GM12865 (cell line): ENCODE measurements around the gene SLC26A5.
A peak's percentile ranks its signal among the peaks of the same experiment; 100 is the strongest.

Experiments used
- DNase-seq: peaks from one replicate; pipeline ENCODE4 v3.0.0; 2010; ENCODE audit warnings: low read depth
- H3K4me3 ChIP-seq: 2 replicates; pipeline ENCODE4 v1.5.1; 2011; ENCODE audit warnings: mild to moderate bottlenecking, low read depth, low read length, control low read depth
- CTCF ChIP-seq: IDR thresholded peaks from 2 replicates; pipeline ENCODE4 v1.5.1; 2011; ENCODE audit warnings: low read length, control low read depth, low read depth, inconsistent platforms; ENCODE audit not compliant: insufficient read depth; ENCODE audit errors: missing control alignments

SLC26A5 gene

GRCh38 chr7:103462358-103462757, 16.4 kb upstream of the SLC26A5 start:
- no peak for TF ChIP-seq CTCF
- H3K4me3 ChIP-seq, result no peak overlapping the region
- no peak for DNase-seq

- no peak overlapping the region for H3K4me3 ChIP-seq
- DNase-seq, result peak; percentile 54
- peak; percentile 73 for TF ChIP-seq CTCF
Measured at GRCh38 chr7:103447073-103447960, 1.3 kb upstream of the SLC26A5 start.

- no peak for DNase-seq
- no peak overlapping the region for H3K4me3 ChIP-seq
- TF ChIP-seq CTCF, result no peak
Measured at GRCh38 chr7:103445228-103446048, 569 bp downstream of the SLC26A5 start.

- H3K4me3 ChIP-seq, result no peak overlapping the region
- no peak for TF ChIP-seq CTCF
- no peak for DNase-seq
Measured at GRCh38 chr7:103439661-103440060, 6.3 kb downstream of the SLC26A5 start.

GRCh38 chr7:103437623-103438022, 8.4 kb downstream of the SLC26A5 start:
- no peak for DNase-seq
- H3K4me3 ChIP-seq, result no peak overlapping the region
- TF ChIP-seq CTCF, result no peak

GRCh38 chr7:103432712-103433111, 13.3 kb downstream of the SLC26A5 start:
- TF ChIP-seq CTCF, result no peak
- H3K4me3 ChIP-seq, result no peak overlapping the region
- peak; percentile 40 for DNase-seq
